ENCODE data around the gene C19orf12.

DNA sequence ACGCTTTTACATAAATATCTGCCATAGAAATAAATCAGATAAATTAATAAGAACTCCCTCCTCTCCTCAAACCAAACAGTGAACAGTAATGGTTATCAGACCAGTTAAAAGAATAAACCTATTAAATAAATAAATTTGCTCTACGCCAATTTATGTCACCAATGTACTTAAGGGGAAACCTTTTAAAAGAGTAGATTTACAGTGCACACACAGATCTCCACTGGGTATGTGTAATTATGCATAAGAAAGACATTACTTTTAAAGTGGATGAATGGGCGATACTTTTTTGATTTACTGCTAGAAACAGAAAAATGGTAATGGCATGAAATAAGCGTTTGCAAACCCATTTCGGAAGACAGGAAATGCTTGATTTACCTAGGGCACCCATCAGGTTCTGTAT, 34.9 kb upstream of the C19orf12 start:
- TF ChIP-seq, protein P1, sequence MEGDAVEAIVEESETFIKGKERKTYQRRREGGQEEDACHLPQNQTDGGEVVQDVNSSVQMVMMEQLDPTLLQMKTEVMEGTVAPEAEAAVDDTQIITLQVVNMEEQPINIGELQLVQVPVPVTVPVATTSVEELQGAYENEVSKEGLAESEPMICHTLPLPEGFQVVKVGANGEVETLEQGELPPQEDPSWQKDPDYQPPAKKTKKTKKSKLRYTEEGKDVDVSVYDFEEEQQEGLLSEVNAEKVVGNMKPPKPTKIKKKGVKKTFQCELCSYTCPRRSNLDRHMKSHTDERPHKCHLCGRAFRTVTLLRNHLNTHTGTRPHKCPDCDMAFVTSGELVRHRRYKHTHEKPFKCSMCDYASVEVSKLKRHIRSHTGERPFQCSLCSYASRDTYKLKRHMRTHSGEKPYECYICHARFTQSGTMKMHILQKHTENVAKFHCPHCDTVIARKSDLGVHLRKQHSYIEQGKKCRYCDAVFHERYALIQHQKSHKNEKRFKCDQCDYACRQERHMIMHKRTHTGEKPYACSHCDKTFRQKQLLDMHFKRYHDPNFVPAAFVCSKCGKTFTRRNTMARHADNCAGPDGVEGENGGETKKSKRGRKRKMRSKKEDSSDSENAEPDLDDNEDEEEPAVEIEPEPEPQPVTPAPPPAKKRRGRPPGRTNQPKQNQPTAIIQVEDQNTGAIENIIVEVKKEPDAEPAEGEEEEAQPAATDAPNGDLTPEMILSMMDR (IDR thresholded peaks at IDR 0.05; ENCODE audit: poor library complexity, severe bottlenecking): no peak
- TF ChIP-seq POLR2AphosphoS5 (IDR thresholded peaks at IDR 0.05): no peak
- TF ChIP-seq EZH2 (IDR thresholded peaks at IDR 0.05; ENCODE audit: borderline replicate concordance, insufficient read depth, low read length, poor library complexity, severe bottlenecking): no peak
- TF ChIP-seq, protein P2, sequence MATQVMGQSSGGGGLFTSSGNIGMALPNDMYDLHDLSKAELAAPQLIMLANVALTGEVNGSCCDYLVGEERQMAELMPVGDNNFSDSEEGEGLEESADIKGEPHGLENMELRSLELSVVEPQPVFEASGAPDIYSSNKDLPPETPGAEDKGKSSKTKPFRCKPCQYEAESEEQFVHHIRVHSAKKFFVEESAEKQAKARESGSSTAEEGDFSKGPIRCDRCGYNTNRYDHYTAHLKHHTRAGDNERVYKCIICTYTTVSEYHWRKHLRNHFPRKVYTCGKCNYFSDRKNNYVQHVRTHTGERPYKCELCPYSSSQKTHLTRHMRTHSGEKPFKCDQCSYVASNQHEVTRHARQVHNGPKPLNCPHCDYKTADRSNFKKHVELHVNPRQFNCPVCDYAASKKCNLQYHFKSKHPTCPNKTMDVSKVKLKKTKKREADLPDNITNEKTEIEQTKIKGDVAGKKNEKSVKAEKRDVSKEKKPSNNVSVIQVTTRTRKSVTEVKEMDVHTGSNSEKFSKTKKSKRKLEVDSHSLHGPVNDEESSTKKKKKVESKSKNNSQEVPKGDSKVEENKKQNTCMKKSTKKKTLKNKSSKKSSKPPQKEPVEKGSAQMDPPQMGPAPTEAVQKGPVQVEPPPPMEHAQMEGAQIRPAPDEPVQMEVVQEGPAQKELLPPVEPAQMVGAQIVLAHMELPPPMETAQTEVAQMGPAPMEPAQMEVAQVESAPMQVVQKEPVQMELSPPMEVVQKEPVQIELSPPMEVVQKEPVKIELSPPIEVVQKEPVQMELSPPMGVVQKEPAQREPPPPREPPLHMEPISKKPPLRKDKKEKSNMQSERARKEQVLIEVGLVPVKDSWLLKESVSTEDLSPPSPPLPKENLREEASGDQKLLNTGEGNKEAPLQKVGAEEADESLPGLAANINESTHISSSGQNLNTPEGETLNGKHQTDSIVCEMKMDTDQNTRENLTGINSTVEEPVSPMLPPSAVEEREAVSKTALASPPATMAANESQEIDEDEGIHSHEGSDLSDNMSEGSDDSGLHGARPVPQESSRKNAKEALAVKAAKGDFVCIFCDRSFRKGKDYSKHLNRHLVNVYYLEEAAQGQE (IDR thresholded peaks at IDR 0.05; ENCODE audit: borderline replicate concordance): no peak

Data from neural cell (in vitro differentiated cells).